8988T (cell line): Measurements from ENCODE around the gene PITPNC1.
A peak's percentile ranks its signal among the peaks of the same experiment; 100 is the strongest.
"Not testable (repeated sequence)": the region's sequence is repeated elsewhere in the genome, so short reads cannot be mapped to it uniquely, and the experiment has no call there.

Experiments
- DNase-seq: peaks from one replicate; pipeline ENCODE4 v3.0.0; 2011

PITPNC1 gene

GRCh38 chr17:67401598-67402504 is 24.8 kb downstream of the PITPNC1 start:
- no peak for DNase-seq

DNA sequence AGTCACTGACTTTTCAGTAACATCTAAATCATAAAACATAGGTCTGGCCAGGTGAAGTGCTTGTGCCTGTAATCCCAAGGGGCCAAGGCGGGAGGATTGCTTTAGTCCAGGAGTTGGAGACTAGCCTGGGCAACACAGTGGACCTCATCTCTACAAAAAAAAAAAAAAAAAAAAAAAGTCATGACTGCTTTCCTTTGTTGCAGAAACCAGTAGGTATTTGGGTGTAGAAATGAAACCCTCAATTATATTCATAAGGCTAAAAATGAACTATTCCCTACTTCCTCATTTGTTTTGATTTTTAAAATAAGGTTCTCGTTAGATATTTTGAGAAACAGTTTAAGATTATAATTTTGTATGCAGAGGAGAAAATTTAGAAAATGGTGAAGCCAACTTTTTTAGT is 26.0 kb downstream of the PITPNC1 start:
- DNase-seq, result no peak

- DNase-seq, result no peak
Observed at GRCh38 chr17:67403483-67403882, 26.4 kb downstream of the PITPNC1 start.

DNA sequence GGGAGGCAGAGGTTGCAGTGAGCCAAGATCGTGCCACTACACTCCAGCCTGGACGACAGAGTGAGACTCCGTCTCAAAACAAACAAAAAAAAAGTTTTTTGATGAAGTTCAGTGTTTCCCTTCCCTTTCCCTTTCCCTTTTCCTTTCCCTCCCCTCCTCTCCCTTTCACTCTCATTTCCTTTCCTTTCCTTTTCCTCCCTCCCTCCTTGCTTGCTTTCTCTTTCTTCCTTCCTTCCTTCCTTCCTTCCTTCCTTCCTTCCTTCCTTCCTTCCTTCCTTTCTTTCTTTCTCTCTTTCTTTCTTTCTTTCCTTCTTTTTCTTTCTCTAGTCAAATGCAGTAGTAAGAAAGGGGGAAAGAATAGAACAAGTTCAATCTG is 31.4 kb downstream of the PITPNC1 start:
- not testable (repeated sequence) for DNase-seq

GRCh38 chr17:67411397-67411796 is 34.3 kb downstream of the PITPNC1 start:
- no peak for DNase-seq

GRCh38 chr17:67412032-67412431 is 35.0 kb downstream of the PITPNC1 start:
- no peak for DNase-seq

DNA sequence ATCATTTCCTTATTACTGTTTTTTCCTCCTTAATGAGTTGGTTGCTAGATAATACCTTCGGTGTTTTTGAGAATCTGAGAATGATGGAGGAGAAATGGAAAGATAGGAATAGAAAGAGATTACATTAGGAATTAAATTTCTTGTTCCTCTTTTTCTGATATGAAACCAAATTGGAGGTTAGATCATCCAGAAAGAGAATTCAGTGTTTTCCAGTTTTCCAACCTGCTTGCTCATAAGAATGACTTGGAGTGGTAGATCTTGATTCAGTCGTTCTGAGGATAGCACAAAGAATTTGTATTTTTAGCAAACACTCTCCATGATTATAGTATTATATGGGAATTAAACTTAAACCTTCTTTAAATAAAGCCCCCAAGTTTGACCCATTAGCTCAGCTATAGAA is 35.9 kb downstream of the PITPNC1 start:
- DNase-seq, result no peak

- DNase-seq, result no peak
Observed at GRCh38 chr17:67413388-67413787, 36.3 kb downstream of the PITPNC1 start.

DNA sequence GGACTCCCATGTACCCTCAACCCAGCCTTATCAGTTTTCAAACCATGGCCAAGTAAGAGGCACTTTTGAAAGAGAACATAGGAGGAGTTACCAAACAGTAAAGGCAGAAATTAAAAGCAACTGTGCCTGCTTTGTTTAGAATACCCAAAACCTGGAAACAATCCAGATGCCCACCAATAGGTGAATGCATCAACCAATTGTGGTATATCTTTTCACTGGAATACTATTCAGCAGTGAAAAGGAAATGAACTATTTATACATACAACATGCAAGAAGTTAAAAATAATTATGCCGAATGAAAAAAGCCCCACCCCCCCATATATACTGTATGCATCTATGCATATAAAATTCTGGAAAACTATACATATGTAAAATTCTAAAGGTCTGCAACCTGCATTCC is 37.0 kb downstream of the PITPNC1 start:
- DNase-seq, result no peak

DNA sequence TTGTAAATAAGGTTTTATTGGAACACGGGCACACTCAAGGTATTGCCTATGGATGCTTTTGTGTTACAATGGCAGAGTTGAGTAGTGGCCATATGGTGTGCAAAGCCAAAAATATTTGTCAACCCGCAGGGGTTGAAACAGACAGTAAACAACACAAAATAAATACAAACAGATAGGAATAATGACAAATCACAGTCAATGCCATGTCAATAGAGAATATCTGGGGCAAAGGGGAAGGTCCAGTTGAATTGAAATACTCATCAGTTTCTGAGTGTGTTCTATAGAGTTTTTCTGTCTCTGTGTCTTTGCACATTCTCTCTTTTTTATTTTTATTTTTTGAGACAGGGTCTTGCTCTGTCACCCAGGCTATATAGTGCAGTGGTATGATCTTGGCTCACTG is 37.5 kb downstream of the PITPNC1 start:
- no peak for DNase-seq

GRCh38 chr17:67415291-67415690 is 38.2 kb downstream of the PITPNC1 start:
- no peak for DNase-seq

DNA sequence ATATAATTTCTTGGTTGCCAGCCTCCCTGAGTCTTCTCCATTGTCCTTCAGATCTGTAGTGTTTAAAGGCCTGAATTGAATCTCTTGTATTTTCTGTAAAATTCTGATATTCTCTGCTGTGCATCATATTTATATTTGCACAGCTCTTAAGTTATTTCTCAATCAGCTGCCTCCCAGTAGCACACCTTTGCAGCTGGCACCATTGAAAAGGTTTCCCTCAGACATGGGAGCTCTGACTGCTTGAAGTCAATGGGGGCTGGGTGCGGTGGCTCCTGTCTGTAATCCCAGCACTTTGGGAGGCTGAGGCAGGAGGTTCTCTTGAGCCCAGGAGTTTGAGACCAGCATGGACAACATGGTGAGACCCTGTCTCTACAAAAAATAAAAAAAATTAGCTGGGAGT is 40.4 kb downstream of the PITPNC1 start:
- no peak for DNase-seq

DNA sequence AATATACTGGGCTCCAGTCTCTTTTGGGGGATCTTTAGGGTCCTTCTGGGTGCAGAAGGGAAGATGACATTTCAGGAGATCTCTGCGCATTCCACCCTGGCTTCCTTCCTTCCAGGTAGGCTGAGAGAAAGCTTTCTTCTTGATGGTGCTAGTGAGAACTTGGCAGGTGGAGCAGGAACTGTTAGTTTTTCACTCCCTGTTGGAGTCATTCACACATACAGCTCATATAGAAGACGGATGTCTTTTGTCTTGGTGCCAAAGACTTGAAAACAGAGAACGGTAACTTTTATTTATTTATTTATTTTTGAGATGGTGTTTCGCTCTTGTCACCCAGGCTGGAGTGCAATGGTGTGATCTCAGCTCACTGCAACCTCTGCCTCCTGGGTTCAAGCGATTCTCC is 43.9 kb downstream of the PITPNC1 start:
- DNase-seq, result no peak

GRCh38 chr17:67421869-67422273 is 44.8 kb downstream of the PITPNC1 start:
- DNase-seq, result peak; percentile 54

GRCh38 chr17:67422296-67422695 is 45.2 kb downstream of the PITPNC1 start:
- not testable (repeated sequence) for DNase-seq

GRCh38 chr17:67422897-67423296 is 45.8 kb downstream of the PITPNC1 start:
- DNase-seq, result no peak

- no peak for DNase-seq
Observed at GRCh38 chr17:67425571-67426160, 48.6 kb downstream of the PITPNC1 start.

DNA sequence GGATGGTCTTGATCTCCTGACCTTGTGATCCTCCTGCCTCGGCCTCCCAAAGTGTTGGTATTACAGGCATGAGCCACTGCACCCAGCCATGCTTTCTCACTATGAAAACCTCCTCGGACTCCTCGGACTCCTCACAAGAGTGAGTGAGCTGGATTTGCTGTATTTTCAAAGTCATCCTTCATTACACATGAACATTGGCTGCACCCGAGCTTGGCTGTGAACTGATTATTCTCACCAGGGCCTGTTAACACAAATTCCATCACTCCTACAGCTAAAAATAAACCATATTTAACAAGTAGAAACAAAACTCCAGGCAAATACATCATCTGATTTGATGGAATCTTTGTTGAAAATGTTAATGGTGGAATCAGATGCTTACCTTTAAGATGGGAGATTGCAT is 50.3 kb downstream of the PITPNC1 start:
- no peak for DNase-seq

DNA sequence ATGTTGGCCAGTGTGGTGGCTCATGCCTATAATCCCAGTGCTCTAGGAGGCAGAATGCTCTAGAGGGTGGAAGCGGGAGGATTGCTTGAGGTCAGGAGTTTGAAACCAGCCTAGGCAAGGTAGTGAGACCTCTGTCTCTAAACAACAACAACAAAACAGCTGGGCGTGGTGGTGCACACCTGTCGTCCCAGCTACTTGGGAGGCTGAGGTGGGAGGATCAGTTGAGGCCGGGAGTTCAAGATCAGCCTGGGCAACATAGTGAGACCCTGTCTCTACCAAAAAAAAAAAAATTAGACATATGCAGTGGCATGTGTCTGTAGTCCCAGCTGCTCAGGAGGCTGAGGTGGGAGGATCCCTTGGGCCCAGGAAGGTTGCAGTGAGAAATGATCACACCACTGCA is 53.4 kb downstream of the PITPNC1 start:
- DNase-seq, result not testable (repeated sequence)

DNA sequence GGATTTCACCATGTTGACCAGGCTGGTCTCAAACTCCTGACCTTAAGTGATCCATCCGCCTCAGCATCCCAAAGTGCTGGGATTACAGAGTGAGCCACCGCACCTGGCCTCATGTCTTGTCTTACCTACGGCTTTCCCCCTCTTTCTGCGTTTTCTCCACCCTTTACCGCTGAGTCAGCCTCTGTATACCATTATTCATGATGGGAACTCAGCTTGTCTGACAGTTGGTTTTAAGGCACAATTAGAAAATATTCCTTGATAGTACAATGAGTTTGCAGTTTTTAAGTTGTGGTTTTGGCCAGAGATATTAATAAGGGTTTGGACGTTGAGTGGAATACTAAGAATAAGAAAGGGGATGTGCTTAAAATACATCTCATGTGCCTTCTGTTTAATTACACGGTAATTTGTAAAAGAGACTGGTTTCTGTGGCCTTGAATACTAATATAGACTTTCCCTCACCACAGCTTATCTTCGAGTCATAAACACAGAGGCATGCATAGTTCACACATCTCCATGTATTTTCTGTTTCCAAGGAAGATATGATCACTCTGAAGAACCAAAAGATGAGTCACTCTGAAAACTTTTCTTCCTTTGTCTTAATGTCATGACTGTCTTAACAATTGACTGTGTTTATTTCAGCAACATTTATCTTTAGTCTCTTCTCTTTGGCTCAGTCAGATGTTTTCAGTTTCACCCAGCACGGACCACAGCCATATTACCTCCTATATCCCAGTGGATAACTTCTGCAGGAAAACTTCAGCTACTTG is 54.4 kb downstream of the PITPNC1 start:
- DNase-seq, result no peak

DNA sequence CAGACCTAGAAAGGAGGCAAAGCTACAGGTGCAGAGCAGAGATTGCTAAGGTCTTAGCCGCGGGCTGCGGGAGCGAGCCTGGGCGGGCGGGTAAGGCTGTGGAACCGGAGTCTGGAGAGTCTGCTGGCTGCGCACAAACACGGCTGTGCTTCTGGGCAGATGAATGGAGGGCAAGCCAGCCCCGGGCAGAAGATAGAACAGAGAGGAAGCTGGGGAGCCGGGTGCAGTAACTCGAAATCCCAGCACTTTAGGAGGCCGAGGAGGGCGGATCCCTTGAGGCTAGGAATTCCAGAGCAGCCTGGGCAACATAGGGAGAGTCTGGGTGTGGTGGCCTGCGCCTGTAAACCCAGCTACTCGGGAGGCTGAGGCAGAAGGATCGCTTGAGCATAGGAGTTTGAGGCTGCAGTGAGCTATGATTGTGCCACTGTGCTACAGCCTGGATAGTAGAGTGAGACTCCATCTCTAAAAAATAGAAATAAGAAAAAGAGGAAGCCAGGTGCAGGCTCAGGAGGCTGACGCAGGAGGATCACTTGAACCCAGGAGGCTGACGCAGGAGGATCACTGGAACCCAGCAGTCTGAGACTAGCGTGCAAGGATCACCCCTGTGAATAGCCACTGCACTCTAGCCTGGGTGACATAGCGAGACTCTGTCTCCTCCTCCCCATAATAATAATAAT is 56.3 kb downstream of the PITPNC1 start:
- no peak for DNase-seq

DNA sequence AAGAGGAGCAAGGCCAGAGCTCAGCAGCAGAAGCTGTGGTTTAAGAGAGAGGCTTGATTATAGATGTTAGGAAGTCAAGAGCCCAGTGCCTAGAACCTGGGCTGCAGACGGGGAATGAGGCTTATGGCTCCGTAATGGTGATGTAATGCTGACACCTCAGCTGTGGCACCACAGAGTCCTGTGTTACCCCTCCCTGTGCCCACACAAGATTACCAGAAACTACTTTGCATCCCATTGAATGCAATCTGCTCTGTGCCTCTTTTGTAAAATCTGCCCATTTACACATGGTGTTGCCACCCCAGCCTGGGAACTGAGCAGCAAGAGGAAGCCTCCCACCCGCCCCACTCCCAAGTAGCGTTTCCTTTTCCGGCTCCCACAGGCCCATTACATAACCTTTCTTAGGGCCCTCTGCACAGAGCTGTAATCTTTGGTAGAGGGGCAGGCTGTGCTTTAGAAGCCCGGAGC is 57.0 kb downstream of the PITPNC1 start:
- DNase-seq, result no peak

- no peak for DNase-seq
Observed at GRCh38 chr17:67435122-67435521, 58.0 kb downstream of the PITPNC1 start.
